Measurements from ENCODE around the gene REM2.

The REM2 gene

GRCh38 chr14:22845821-22846625 is 37.0 kb upstream of the REM2 start:
- Histone ChIP-seq H3K36me3 (no peaks in the 10 kb centered on the region), H3K27me3 (peaks cover 19% of the 10 kb centered on the region)

DNA sequence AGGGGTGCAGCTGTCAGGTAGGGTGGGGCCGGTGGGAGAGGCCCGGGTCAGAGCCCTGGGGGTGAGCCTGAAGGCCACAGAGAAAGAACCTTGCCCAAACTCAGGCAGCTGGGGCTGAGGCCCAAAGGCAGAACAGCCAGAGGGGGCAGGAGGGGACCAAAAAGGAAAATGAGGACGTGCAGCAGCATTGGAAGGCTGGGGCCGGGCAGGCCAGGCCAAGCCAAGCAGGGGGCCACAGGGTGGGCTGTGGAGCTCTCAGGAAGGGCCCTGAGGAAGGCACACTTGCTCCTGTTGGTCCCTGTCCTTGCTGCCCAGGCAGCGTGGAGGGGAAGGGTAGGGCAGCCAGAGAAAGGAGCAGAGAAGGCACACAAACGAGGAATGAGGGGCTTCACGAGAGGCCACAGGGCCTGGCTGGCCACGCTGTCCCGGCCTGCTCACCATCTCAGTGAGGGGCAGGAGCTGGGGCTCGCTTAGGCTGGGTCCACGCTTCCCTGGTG is 36.2 kb upstream of the REM2 start:
- Histone ChIP-seq H3K27me3 (peaks cover 19% of the 10 kb centered on the region), H3K4me1 (ENCODE audit: control insufficient read depth in 1 of 2, insufficient read depth in 1 of 2, low read depth in 1 of 2, low read length in 1 of 2) (peaks cover 14 to 18% of the 10 kb centered on the region in 2 experiments), H3K36me3 (no peaks in the 10 kb centered on the region), H3K9me3 (no peaks in the 10 kb centered on the region), H3K27ac (no peak overlapping the region), H3K4me3 (ENCODE audit: low read depth in 1 of 2, low read length in 1 of 2) (no peak overlapping the region)
- TF ChIP-seq, protein P1, sequence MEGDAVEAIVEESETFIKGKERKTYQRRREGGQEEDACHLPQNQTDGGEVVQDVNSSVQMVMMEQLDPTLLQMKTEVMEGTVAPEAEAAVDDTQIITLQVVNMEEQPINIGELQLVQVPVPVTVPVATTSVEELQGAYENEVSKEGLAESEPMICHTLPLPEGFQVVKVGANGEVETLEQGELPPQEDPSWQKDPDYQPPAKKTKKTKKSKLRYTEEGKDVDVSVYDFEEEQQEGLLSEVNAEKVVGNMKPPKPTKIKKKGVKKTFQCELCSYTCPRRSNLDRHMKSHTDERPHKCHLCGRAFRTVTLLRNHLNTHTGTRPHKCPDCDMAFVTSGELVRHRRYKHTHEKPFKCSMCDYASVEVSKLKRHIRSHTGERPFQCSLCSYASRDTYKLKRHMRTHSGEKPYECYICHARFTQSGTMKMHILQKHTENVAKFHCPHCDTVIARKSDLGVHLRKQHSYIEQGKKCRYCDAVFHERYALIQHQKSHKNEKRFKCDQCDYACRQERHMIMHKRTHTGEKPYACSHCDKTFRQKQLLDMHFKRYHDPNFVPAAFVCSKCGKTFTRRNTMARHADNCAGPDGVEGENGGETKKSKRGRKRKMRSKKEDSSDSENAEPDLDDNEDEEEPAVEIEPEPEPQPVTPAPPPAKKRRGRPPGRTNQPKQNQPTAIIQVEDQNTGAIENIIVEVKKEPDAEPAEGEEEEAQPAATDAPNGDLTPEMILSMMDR (IDR thresholded peaks at IDR 0.05): no peak

More at GRCh38 chr14:22845821-22846625, 37.0 kb upstream of the REM2 start:
- Histone ChIP-seq H3K27ac (no peak overlapping the region), H3K9me3 (no peaks in the 10 kb centered on the region), H3K4me3 (ENCODE audit: low read depth in 1 of 2, low read length in 1 of 2) (no peak overlapping the region), H3K4me1 (ENCODE audit: control insufficient read depth in 1 of 2, insufficient read depth in 1 of 2, low read depth in 1 of 2, low read length in 1 of 2) (peaks cover 5 to 10% of the 10 kb centered on the region in 2 experiments)
- TF ChIP-seq, protein P1 (IDR thresholded peaks at IDR 0.05): no peak

GRCh38 chr14:22847661-22848341 is 35.2 kb upstream of the REM2 start:
- Histone ChIP-seq H3K36me3 (no peaks in the 10 kb centered on the region), H3K4me1 (ENCODE audit: control insufficient read depth in 1 of 2, insufficient read depth in 1 of 2, low read depth in 1 of 2, low read length in 1 of 2) (peaks cover 14 to 20% of the 10 kb centered on the region in 2 experiments), H3K27me3 (peaks cover 19% of the 10 kb centered on the region), H3K4me3 (ENCODE audit: low read depth in 1 of 2, low read length in 1 of 2) (no peak overlapping the region), H3K9me3 (no peaks in the 10 kb centered on the region), H3K27ac (no peak overlapping the region)
- TF ChIP-seq, protein P1 (IDR thresholded peaks at IDR 0.05): no peak

DNA sequence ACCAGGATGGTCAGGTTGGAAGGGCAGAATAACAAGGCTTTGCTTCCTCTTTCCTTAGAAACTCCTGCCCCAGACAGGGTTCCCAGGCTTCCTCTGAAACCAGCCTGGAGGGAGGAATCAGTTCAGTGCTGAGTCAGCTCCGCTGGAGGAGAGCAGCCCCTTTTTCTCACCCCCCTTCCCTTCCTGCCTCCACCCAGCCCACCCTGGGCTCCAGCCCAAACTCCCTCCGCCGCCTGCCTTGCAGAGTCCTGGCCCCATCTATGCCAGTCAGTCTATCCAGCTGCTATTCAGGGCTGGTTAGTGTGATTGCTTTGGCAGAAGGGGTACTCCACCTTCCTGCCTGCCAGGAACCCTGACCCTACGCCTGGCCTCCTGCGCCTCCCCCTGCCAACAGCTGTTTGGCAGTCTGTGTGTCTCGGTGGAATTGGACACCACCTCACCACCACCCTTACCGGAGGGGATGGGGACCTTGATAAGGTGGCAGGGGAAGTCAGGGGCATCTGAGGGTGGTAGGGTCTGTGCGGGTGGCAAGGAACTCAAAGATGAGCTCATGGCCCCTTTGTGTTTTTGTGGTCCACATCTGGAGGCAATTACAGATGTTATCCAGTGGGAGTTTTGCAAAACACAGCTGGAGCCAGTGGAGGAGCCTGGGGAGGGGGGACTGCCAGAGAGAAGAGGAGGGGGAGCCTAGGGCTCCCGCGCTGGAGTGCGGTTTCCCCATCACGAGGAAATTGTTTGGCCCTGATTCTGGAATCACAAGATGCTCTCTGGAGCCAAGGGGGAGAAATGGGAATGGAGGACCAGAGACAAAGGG is 34.5 kb upstream of the REM2 start:
- H3K27ac ChIP-seq: no peak overlapping the region
- H3K9me3 ChIP-seq: no peaks in the 10 kb centered on the region
- TF ChIP-seq, protein P1 (IDR thresholded peaks at IDR 0.05): no peak
- H3K4me3 ChIP-seq (ENCODE audit: low read depth in 1 of 2, low read length in 1 of 2): no peak overlapping the region
- peaks cover 19% of the 10 kb centered on the region for H3K27me3 ChIP-seq
- H3K4me1 ChIP-seq (ENCODE audit: control insufficient read depth in 1 of 2, insufficient read depth in 1 of 2, low read depth in 1 of 2, low read length in 1 of 2): peaks cover 15 to 28% of the 10 kb centered on the region in 2 experiments
- H3K36me3 ChIP-seq: no peaks in the 10 kb centered on the region

- Histone ChIP-seq H3K4me3 (ENCODE audit: low read depth in 1 of 2, low read length in 1 of 2) (no peak overlapping the region), H3K4me1 (ENCODE audit: control insufficient read depth in 1 of 2, insufficient read depth in 1 of 2, low read depth in 1 of 2, low read length in 1 of 2) (peaks cover 17 to 30% of the 10 kb centered on the region in 2 experiments), H3K9me3 (no peaks in the 10 kb centered on the region), H3K27me3 (peaks cover 19% of the 10 kb centered on the region), H3K27ac (no peak overlapping the region), H3K36me3 (no peaks in the 10 kb centered on the region)
- TF ChIP-seq, protein P1 (IDR thresholded peaks at IDR 0.05): no peak
Observed at GRCh38 chr14:22849212-22849819, 33.7 kb upstream of the REM2 start.
